Neural cell (in vitro differentiated cells): ENCODE data around the gene SNURF. TPM values are rescaled to one million over a fixed set of nuclear protein-coding genes. Genes with fewer than 3 reads are reported as not detected.

ENCODE experiments used
- H2AFZ ChIP-seq: fragments of 200-600, 300-800 bp; sonication (generic), shearing (Covaris generic); 2 replicates; pipeline ENCODE4 v1.6.0; 2014; ENCODE audit warnings: low read depth, mild to moderate bottlenecking, antibody characterized with exemption, low read length, moderate library complexity
- H3F3A ChIP-seq: fragments of 200-600 bp; shearing (Covaris generic); 2 replicates; pipeline ENCODE4 v1.6.1; 2016; ENCODE audit warnings: mild to moderate bottlenecking, moderate library complexity, mixed read lengths, antibody characterized with exemption, low read length; ENCODE audit not compliant: insufficient read depth, poor library complexity, severe bottlenecking
- H3K27ac ChIP-seq: fragments of 200-600, 300-800 bp; sonication (generic), shearing (Covaris generic); 2 replicates; pipeline ENCODE4 v1.5.1; 2014; ENCODE audit warnings: mild to moderate bottlenecking, low read length, moderate library complexity
- H3K27me3 ChIP-seq: fragments of 300-800, 200-600 bp; sonication (generic), shearing (Covaris generic); 2 replicates; pipeline ENCODE4 v1.6.0; 2014; ENCODE audit warnings: mild to moderate bottlenecking, low read depth, low read length, moderate library complexity; ENCODE audit not compliant: insufficient read depth
- H3K36me3 ChIP-seq: fragments of 300-800, 200-600 bp; sonication (generic), shearing (Covaris generic); 2 replicates; pipeline ENCODE4 v1.5.1; 2014; ENCODE audit warnings: mild to moderate bottlenecking, antibody characterized with exemption, low read length, moderate library complexity; ENCODE audit not compliant: insufficient read depth
- H3K4me2 ChIP-seq: fragments of 300-800, 200-600 bp; sonication (generic), shearing (Covaris generic); 2 replicates; pipeline ENCODE4 v1.6.0; 2014; ENCODE audit warnings: mild to moderate bottlenecking, low read length
- H3K4me3 ChIP-seq: fragments of 300-800, 200-600 bp; sonication (generic), shearing (Covaris generic); 2 replicates; pipeline ENCODE4 v1.5.1; 2014; ENCODE audit warnings: mild to moderate bottlenecking, low read length, moderate library complexity
- H3K79me2 ChIP-seq: fragments of 200-600 bp; shearing (Covaris generic); replicated peaks from 2 replicates; pipeline ENCODE4 v1.6.0; 2014; ENCODE audit warnings: mild to moderate bottlenecking, low read length, moderate library complexity; ENCODE audit not compliant: insufficient read depth
- H3K9ac ChIP-seq: fragments of 300-800, 200-600 bp; sonication (generic), shearing (Covaris generic); 2 replicates; pipeline ENCODE4 v1.6.1; 2016; ENCODE audit warnings: mild to moderate bottlenecking, low read length, mixed read lengths
- H3K9me2 ChIP-seq: fragments of 200-600 bp; shearing (Covaris generic); 2 replicates; pipeline ENCODE4 v1.6.1; 2016; ENCODE audit warnings: mild to moderate bottlenecking, low read length, mixed read lengths; ENCODE audit not compliant: insufficient read depth
- H3K9me3 ChIP-seq: fragments of 200-600, 300-800 bp; sonication (generic), shearing (Covaris generic); 2 replicates; pipeline ENCODE4 v1.6.1; 2016; ENCODE audit warnings: mild to moderate bottlenecking, mixed run types, low read length, moderate library complexity, mixed read lengths
- H4K20me1 ChIP-seq: fragments of 200-600 bp; shearing (Covaris generic); 2 replicates; pipeline ENCODE4 v1.6.1; 2016; ENCODE audit warnings: mild to moderate bottlenecking, mixed run types; ENCODE audit not compliant: insufficient read depth
- EP300 ChIP-seq: fragments of 450-650 bp; conservative IDR thresholded peaks from 2 replicates; pipeline ENCODE4 v1.6.1; 2014; ENCODE audit warnings: antibody characterized with exemption, mild to moderate bottlenecking, moderate library complexity; ENCODE audit not compliant: poor library complexity, severe bottlenecking
- EZH2 ChIP-seq: fragments of 200-600, 300-800 bp; shearing (Covaris generic), sonication (generic); IDR thresholded peaks from 2 replicates; pipeline ENCODE4 v1.6.1; 2014; ENCODE audit warnings: antibody characterized with exemption, low read length, borderline replicate concordance, mild to moderate bottlenecking; ENCODE audit not compliant: insufficient read depth, poor library complexity, severe bottlenecking
- MXI1 ChIP-seq: fragments of 450-650 bp; conservative IDR thresholded peaks from 2 replicates; pipeline ENCODE4 v1.6.1; 2014; ENCODE audit warnings: antibody characterized with exemption, mild to moderate bottlenecking; ENCODE audit not compliant: poor library complexity, severe bottlenecking
- POLR2AphosphoS5 ChIP-seq: IDR thresholded peaks from 2 replicates; pipeline ENCODE4 v1.6.1; 2012
- RAD21 ChIP-seq: fragments of 450-650 bp; conservative IDR thresholded peaks from 2 replicates; pipeline ENCODE4 v1.6.1; 2014; ENCODE audit warnings: antibody characterized with exemption, mild to moderate bottlenecking, moderate library complexity
- REST ChIP-seq: IDR thresholded peaks from 2 replicates; pipeline ENCODE4 v1.6.1; 2012; ENCODE audit warnings: borderline replicate concordance
- SMC3 ChIP-seq: fragments of 450-650 bp; conservative IDR thresholded peaks from 2 replicates; pipeline ENCODE4 v1.6.1; 2014; ENCODE audit warnings: antibody characterized with exemption, mild to moderate bottlenecking, moderate library complexity; ENCODE audit not compliant: poor library complexity
- TAF1 ChIP-seq: IDR thresholded peaks from 2 replicates; pipeline ENCODE4 v1.6.1; 2012; ENCODE audit warnings: low read depth
- polyA plus RNA-seq: library from polyadenylated mRNA; depleted of rRNA; stranded (reverse); fragments of >200 nt; gene quantifications from 2 replicates; pipeline ENCODE4 v1.2.3, GENCODE V29; 2014
- TF ChIP-seq, protein P1 (sequence below): fragments of 450-650 bp; IDR thresholded peaks from 2 replicates; pipeline ENCODE4 v1.5.1; 2014; ENCODE audit warnings: antibody characterized with exemption, mild to moderate bottlenecking, moderate library complexity; ENCODE audit not compliant: poor library complexity, severe bottlenecking

The SNURF gene
- polyA plus RNA-seq, 1 donor from 2014 or later, result 15.1 TPM

- Histone ChIP-seq H3K9ac (no peak overlapping the region), H3K4me2 (no peak overlapping the region), H3K9me3 (no peaks in the 10 kb centered on the region), H3K9me2 (no peaks in the 10 kb centered on the region), H3F3A (no peaks in the 10 kb centered on the region), H3K4me3 (no peak overlapping the region), H3K79me2 (no peaks in the 10 kb centered on the region), H2AFZ (no peak overlapping the region), H3K27ac (no peak overlapping the region), H3K27me3 (no peaks in the 10 kb centered on the region), H4K20me1 (no peaks in the 10 kb centered on the region), H3K36me3 (no peaks in the 10 kb centered on the region)
- no peak for TF ChIP-seq REST
- no peak for TF ChIP-seq EP300
- TF ChIP-seq SMC3, result no peak
- no peak for TF ChIP-seq EZH2
- TF ChIP-seq POLR2AphosphoS5, result no peak
- TF ChIP-seq MXI1, result no peak
- TF ChIP-seq RAD21, result no peak
- TF ChIP-seq, protein P1, sequence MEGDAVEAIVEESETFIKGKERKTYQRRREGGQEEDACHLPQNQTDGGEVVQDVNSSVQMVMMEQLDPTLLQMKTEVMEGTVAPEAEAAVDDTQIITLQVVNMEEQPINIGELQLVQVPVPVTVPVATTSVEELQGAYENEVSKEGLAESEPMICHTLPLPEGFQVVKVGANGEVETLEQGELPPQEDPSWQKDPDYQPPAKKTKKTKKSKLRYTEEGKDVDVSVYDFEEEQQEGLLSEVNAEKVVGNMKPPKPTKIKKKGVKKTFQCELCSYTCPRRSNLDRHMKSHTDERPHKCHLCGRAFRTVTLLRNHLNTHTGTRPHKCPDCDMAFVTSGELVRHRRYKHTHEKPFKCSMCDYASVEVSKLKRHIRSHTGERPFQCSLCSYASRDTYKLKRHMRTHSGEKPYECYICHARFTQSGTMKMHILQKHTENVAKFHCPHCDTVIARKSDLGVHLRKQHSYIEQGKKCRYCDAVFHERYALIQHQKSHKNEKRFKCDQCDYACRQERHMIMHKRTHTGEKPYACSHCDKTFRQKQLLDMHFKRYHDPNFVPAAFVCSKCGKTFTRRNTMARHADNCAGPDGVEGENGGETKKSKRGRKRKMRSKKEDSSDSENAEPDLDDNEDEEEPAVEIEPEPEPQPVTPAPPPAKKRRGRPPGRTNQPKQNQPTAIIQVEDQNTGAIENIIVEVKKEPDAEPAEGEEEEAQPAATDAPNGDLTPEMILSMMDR, result no peak
- TF ChIP-seq TAF1, result no peak
Observed at GRCh38 chr15:24943361-24943760, 11.4 kb upstream of the SNURF start.

GRCh38 chr15:24944954-24945353 lies 9.8 kb upstream of the SNURF start:
- H2AFZ ChIP-seq, result no peak overlapping the region

More at GRCh38 chr15:24944954-24945353, 9.8 kb upstream of the SNURF start:
- Histone ChIP-seq H4K20me1 (no peaks in the 10 kb centered on the region), H3K9ac (no peak overlapping the region), H3K9me3 (no peaks in the 10 kb centered on the region), H3K4me2 (no peak overlapping the region), H3K4me3 (no peak overlapping the region), H3K27me3 (no peaks in the 10 kb centered on the region), H3K79me2 (no peaks in the 10 kb centered on the region), H3K27ac (no peak overlapping the region), H3K9me2 (no peaks in the 10 kb centered on the region), H3K36me3 (no peaks in the 10 kb centered on the region), H3F3A (no peaks in the 10 kb centered on the region)
- TF ChIP-seq EZH2 (no peak), RAD21 (no peak), MXI1 (no peak), TAF1 (no peak), SMC3 (no peak), REST (no peak), POLR2AphosphoS5 (no peak), EP300 (no peak)
